Panc1 (cell line): ENCODE data around the gene ENTPD5. TPM values are rescaled to one million over a fixed set of nuclear protein-coding genes. Genes with fewer than 3 reads are reported as not detected.
"Not testable (repeated sequence)": the region's sequence is repeated elsewhere in the genome, so short reads cannot be mapped to it uniquely, and the experiment has no call there.

ENCODE experiments used
- ATAC-seq: fragments of 200-7000 bp; cut with Tn5 transposase; 2 replicates; pipeline ENCODE4 v1.9.1; 2020; ENCODE audit warnings: mild to moderate bottlenecking, moderate library complexity
- BruUV-seq: library from RNA; stranded (reverse); fragments of 400-500 nt; replicated peaks from 2 replicates; lab custom pipeline; 2021; lab: Mats Ljungman, UMichigan
- CTCF ChIA-PET: fragments of 300-600 bp; sonication (Branson Sonifier 250); formaldehyde crosslinking; loops from one replicate; lab custom pipeline; 2022; ENCODE audit warnings: antibody characterized with exemption; lab: Charles Lee
- POLR2A ChIA-PET: fragments of 300-600 bp; sonication (Branson Sonifier 250); formaldehyde crosslinking; loops from one replicate; lab custom pipeline; 2022; ENCODE audit warnings: antibody characterized with exemption; lab: Charles Lee
- DNase-seq: peaks from one replicate; pipeline ENCODE4 v3.0.0-alpha.2; 2010; ENCODE audit warnings: low read depth, low spot score
- H3K27ac ChIP-seq: 2 replicates; pipeline ENCODE4 v1.5.1; 2011; ENCODE audit warnings: mild to moderate bottlenecking, low read length, inconsistent platforms
- H3K27me3 ChIP-seq: fragments of 200-500 bp; sonication (Bioruptor generic); 2 replicates; pipeline ENCODE4 v1.6.0; 2014; ENCODE audit warnings: low read length, inconsistent platforms; ENCODE audit not compliant: control insufficient read depth, insufficient read depth
- H3K36me3 ChIP-seq: fragments of 200-500 bp; sonication (Bioruptor generic); 2 replicates; pipeline ENCODE4 v1.5.1; 2014; ENCODE audit warnings: inconsistent platforms, mild to moderate bottlenecking, low read length, moderate library complexity; ENCODE audit not compliant: control insufficient read depth, insufficient read depth
- H3K4me1 ChIP-seq: 2 replicates; pipeline ENCODE4 v1.5.1; 2011; ENCODE audit warnings: inconsistent platforms, mild to moderate bottlenecking, low read length, moderate library complexity; ENCODE audit not compliant: control insufficient read depth, insufficient read depth
- H3K4me3 ChIP-seq, 2 experiments: 2 replicates each; pipeline ENCODE4 v1.5.1; 2011 to 2012; ENCODE audit warnings: low read depth in 2 of 2, low read length in 2 of 2, mild to moderate bottlenecking in 2 of 2, inconsistent platforms in 1 of 2, moderate library complexity in 1 of 2
- H3K9me3 ChIP-seq: fragments of 200-500 bp; sonication (Bioruptor generic); 2 replicates; pipeline ENCODE4 v1.5.1; 2014; ENCODE audit warnings: low read depth, mild to moderate bottlenecking, inconsistent platforms, low read length, moderate library complexity; ENCODE audit not compliant: control insufficient read depth, insufficient read depth
- POLR2AphosphoS5 ChIP-seq: IDR thresholded peaks from 2 replicates; pipeline ENCODE4 v1.6.1; 2012; ENCODE audit warnings: mild to moderate bottlenecking, low read depth, low read length, moderate library complexity
- SIN3A ChIP-seq: IDR thresholded peaks from 2 replicates; pipeline ENCODE4 v1.6.1; 2012; ENCODE audit warnings: low read depth, mild to moderate bottlenecking, low read length, moderate library complexity, borderline replicate concordance; ENCODE audit not compliant: insufficient read depth
- TCF7L2 ChIP-seq: IDR thresholded peaks from 2 replicates; pipeline ENCODE4 v1.6.1; 2011; ENCODE audit warnings: mild to moderate bottlenecking, low read depth, low read length, inconsistent platforms
- in situ Hi-C: cut with HindIII; loops from 2 replicates; pipeline ENCODE4 v1.10.0; 2016; ENCODE audit warnings: low sequenced_read_pairs, low pct_unique_long_range_greater_than_20kb
- intact Hi-C: fragments of 100-400 bp; cut with micrococcal nuclease; formaldehyde crosslinking; loops from one replicate; pipeline ENCODE4 v1.10.0; 2022; ENCODE audit not compliant: unreplicated experiment
- total RNA-seq: library from RNA; stranded (reverse); gene quantifications from one replicate; pipeline ENCODE4 v1.2.1, GENCODE V29; 2021; ENCODE audit not compliant: unreplicated experiment
- TF ChIP-seq, protein P1 (sequence below), 2 experiments: IDR thresholded peaks; 2 replicates each; pipeline ENCODE4 v1.6.1; 2011 to 2012; ENCODE audit warnings: low read depth in 2 of 2, control low read depth in 1 of 2, low read length in 1 of 2, mild to moderate bottlenecking in 1 of 2, moderate library complexity in 1 of 2; ENCODE audit not compliant: insufficient read depth in 1 of 2
- TF ChIP-seq, protein P2 (sequence below): fragments of 450-650 bp; IDR thresholded peaks from 2 replicates; pipeline ENCODE4 v1.5.1; 2017; ENCODE audit warnings: mild to moderate bottlenecking

Gene ENTPD5
- total RNA-seq, 1 experiment from 2014 or later: 13.0 TPM

DNA sequence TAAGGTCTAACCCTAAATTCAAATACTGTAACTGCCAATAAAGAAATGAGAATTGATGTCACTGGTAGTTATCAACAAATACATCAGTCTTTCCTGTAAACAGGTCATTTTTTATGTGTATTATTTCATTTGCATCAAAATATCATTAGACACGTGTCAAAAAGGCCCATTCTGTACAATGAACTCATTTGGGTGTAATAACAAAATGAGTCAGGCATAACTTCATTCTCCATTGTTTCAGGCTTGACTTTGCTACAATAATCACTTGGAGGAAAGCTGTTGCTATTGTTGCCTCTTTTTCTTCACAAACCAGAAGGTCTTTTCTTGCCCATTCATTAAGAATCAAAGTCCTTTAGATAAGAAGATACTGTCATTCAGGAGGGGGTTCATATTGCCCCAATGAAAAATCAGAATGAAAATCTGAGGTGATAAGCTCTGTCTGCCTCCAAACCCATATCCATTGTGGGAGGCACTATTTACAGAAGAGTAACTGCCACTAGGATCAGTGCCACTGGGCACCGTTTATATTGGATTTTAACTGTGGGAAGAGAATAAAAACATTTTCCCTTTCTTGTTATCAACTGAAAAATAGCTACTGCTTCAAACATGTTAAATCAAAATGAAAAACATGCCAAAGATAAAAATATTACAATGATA, 10.1 kb downstream of the ENTPD5 start:
- intact Hi-C loops: no loop called here
- no peak overlapping the region for H3K27ac ChIP-seq

DNA sequence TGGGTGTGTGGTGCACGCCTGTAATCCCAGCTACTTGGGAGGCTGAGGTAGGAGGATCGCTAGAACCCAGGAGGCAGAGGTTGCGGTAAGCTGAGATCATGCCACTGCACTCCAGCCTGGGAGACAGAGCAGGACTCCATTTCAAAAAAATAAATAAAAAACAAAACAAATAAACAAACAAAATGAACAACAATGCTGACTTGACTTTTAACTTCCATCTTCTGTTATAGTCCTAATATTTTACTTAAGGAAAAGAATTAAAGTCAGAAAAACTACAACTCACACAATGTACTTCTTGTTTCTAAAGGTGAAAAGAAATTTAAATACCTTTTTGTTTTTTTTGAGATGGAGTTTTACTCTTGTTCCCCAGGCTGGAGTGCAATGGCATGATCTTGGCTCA, 13.4 kb downstream of the ENTPD5 start:
- H3K4me3 ChIP-seq, H3K27ac ChIP-seq, H3K36me3 ChIP-seq, BruUV-seq, DNase-seq, H3K27me3 ChIP-seq, ATAC-seq, POLR2A ChIA-PET, H3K9me3 ChIP-seq, in situ Hi-C loops, intact Hi-C loops, H3K4me1 ChIP-seq: not testable (repeated sequence)
- CTCF ChIA-PET: interaction anchor here (0.6 kb wide), 1 partner anchor 561 kb away, joined by 4 read pairs; no protein-coding TSS in a partner anchor

More for the DNA sequence above, 10.1 kb downstream of the ENTPD5 start:
- ChIA-PET POLR2A (no interaction called here), CTCF (no interaction called here)
- in situ Hi-C loops: no loop called here
- TF ChIP-seq SIN3A (no peak), POLR2AphosphoS5 (no peak), TCF7L2 (no peak)
- TF ChIP-seq, protein P1, sequence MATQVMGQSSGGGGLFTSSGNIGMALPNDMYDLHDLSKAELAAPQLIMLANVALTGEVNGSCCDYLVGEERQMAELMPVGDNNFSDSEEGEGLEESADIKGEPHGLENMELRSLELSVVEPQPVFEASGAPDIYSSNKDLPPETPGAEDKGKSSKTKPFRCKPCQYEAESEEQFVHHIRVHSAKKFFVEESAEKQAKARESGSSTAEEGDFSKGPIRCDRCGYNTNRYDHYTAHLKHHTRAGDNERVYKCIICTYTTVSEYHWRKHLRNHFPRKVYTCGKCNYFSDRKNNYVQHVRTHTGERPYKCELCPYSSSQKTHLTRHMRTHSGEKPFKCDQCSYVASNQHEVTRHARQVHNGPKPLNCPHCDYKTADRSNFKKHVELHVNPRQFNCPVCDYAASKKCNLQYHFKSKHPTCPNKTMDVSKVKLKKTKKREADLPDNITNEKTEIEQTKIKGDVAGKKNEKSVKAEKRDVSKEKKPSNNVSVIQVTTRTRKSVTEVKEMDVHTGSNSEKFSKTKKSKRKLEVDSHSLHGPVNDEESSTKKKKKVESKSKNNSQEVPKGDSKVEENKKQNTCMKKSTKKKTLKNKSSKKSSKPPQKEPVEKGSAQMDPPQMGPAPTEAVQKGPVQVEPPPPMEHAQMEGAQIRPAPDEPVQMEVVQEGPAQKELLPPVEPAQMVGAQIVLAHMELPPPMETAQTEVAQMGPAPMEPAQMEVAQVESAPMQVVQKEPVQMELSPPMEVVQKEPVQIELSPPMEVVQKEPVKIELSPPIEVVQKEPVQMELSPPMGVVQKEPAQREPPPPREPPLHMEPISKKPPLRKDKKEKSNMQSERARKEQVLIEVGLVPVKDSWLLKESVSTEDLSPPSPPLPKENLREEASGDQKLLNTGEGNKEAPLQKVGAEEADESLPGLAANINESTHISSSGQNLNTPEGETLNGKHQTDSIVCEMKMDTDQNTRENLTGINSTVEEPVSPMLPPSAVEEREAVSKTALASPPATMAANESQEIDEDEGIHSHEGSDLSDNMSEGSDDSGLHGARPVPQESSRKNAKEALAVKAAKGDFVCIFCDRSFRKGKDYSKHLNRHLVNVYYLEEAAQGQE (IDR thresholded peaks at IDR 0.05; ENCODE audit: insufficient read depth in 1 of 2, low read depth in 2 of 2, low read length in 1 of 2): no peak
- TF ChIP-seq, protein P2, sequence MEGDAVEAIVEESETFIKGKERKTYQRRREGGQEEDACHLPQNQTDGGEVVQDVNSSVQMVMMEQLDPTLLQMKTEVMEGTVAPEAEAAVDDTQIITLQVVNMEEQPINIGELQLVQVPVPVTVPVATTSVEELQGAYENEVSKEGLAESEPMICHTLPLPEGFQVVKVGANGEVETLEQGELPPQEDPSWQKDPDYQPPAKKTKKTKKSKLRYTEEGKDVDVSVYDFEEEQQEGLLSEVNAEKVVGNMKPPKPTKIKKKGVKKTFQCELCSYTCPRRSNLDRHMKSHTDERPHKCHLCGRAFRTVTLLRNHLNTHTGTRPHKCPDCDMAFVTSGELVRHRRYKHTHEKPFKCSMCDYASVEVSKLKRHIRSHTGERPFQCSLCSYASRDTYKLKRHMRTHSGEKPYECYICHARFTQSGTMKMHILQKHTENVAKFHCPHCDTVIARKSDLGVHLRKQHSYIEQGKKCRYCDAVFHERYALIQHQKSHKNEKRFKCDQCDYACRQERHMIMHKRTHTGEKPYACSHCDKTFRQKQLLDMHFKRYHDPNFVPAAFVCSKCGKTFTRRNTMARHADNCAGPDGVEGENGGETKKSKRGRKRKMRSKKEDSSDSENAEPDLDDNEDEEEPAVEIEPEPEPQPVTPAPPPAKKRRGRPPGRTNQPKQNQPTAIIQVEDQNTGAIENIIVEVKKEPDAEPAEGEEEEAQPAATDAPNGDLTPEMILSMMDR: no peak
- Histone ChIP-seq H3K27me3 (no peaks in the 10 kb centered on the region), H3K9me3 (no peaks in the 10 kb centered on the region), H3K36me3 (peaks cover 2% of the 10 kb centered on the region), H3K4me1 (no peaks in the 10 kb centered on the region), H3K4me3 (no peak overlapping the region)
- ATAC-seq (no peak), DNase-seq (no peak)
- BruUV-seq: no TSS peak

DNA sequence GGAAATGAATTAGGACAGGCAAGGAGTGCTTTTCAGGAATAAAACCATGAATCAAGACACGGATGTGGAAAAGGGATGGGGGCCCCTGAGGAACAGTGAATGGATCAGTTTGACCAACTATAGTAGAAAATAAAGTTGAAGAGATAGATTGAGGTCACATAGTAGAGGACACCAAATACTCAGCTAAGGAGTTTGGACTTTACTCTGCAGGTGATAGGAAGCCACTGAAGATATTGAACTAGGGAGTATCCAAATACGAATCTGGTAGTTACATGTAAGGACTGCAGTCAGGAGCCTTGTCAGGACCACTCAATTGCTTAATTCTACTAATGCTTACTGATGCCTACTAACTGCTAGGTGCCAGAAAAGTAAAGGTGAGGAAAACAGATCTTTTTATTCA, 20.4 kb downstream of the ENTPD5 start:
- BruUV-seq: no TSS peak
- in situ Hi-C loops: no loop called here
- ChIA-PET CTCF (no interaction called here), POLR2A (no interaction called here)
- TF ChIP-seq POLR2AphosphoS5 (no peak), TCF7L2 (no peak), SIN3A (no peak)
- TF ChIP-seq, protein P2: no peak
- TF ChIP-seq, protein P1 (IDR thresholded peaks at IDR 0.05; ENCODE audit: insufficient read depth in 1 of 2, low read depth in 2 of 2, low read length in 1 of 2): no peak
- DNase-seq (no peak), ATAC-seq (no peak)
- H3K9me3 ChIP-seq: no peaks in the 10 kb centered on the region
- H3K27ac ChIP-seq: no peak overlapping the region
- no peaks in the 10 kb centered on the region for H3K4me1 ChIP-seq
- H3K4me3 ChIP-seq: no peak overlapping the region
- no peaks in the 10 kb centered on the region for H3K27me3 ChIP-seq
- no peaks in the 10 kb centered on the region for H3K36me3 ChIP-seq
- intact Hi-C loops: no loop called here
